HCEC 1CT (cell line): ENCODE measurements around the gene NEK10.
A peak's percentile ranks its signal among the peaks of the same experiment; 100 is the strongest.

Experiments used
- DNase-seq: peaks from one replicate; pipeline ENCODE4 v3.0.0-alpha.2; 2017

Gene NEK10

DNA sequence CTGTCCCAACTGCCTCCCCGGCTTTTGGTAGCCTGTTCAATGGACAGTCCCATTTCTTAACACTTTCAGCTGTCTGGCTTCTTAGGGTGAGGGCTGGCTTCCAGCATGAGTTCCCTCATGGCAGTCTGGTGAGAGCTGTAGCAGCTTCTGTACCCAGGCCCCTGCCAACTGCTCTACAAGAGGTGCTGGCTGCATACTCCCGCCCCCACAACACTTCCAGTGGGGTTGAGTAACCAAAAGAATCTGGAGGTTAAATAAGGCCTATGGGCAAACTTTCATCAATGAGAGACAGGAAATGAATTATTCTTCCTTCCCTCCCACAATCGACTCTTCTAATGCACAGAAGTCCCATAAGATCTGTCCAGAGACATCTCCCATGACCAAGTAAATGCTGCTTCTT lies 145.0 kb downstream of the NEK10 start:
- peak; percentile 13 for DNase-seq

GRCh38 chr3:27221264-27221932 lies 147.8 kb downstream of the NEK10 start:
- DNase-seq: no peak

- DNase-seq: no peak
Measured at GRCh38 chr3:27220166-27220565, 149.0 kb downstream of the NEK10 start.

DNA sequence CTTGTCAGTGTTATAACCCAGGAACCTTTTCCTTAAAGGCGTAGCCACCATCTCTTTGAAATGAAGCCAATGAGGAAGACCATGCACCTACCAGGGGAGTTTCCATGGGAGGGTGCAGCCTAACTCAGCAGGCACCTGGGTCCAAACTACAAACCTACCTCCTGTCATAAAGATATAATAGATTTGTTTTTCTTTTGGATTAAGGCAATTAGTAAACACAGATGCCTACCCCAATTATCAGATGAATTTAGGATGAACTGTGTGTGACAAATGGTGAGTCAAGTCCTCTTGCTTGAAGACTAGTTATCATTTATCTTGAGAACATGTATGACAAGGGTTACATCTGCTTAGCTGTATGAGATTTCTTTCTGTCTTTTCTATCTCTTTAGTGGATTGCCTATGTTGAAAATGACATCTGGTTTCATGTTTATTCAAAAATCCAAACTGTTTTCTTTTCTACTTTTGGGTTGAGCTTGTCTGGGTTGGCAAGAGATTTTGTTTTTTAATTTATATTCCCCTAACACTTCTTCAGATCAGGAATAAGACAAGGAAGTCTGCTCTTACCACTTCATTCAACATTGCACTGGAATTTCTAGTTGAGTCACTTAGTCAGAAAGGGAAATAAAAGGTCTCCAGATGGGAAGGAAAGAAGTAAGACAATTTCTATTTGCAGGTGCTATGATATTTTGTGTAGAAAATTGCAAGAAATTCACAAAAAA lies 149.9 kb downstream of the NEK10 start:
- DNase-seq: peak; percentile 35

DNA sequence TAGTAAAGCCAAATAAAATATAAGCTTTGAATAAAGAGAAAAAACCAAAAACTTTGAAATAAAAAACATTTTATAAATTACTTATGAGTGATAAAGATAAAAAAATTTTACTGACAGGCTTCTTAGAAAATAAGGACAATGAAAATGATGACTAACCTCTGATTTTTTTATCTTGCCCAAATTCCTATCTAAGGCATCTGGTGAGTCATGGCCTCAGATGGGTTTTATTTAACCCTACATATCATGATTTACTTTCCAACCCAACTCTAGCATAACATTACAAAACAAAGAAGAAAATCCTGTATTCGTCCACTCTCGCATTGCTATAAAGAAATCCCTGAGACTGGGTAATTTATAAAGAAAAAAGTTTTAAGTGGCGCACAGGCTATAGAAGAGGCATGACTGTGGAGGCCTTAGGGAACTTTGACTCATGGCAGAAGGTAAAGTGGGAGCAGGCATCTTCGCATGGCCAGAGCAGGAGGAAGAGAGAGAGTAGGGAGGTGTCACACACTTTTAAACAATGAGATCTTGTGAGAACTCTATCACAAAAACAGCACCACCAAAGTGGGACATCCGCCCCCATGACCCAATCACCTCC lies 152.1 kb downstream of the NEK10 start:
- DNase-seq: peak; percentile 65

DNA sequence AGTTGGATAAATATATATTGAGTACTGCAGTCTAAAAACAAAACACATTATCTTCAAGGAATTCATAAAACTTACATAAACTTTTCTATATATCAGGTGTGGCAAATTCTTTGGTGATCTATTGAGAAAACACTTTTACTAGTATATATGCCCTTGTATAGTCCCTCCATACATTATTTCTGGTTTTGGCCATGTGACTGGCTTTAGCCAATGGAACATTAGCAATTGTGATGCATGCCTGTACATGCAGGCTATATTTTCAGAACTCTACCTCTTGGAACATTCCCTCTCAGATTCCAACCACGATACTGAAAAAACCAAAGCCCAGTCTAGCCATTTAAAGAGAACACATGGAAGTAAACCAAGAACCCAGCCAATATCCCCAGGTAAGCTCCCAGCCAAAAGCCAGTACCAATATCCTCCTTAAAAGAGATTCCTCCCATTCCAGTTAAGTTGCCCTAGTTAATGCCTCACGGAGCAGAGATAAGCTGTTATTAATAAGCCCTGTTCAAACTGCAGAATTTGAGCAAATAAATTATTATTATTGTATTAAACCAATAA lies 152.8 kb downstream of the NEK10 start:
- no peak for DNase-seq

DNA sequence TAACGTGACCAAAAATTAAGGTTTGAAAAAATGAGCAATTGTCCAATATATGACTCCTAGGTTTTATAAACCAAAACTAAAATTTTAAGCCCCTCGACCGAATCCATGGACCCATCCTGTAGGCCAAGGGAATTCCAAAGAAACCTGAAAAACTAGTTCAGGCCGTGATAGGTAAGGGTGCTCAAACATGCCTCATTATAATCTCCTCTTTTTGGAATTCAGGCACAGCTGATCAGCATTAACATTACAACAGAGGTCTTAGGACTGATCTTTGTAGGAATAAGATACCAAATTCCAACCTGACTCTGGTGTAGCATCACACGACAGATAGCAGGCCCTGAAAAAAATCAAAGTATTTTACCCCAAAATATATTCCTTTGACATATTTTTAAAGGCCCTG lies 155.7 kb downstream of the NEK10 start:
- DNase-seq: no peak

DNA sequence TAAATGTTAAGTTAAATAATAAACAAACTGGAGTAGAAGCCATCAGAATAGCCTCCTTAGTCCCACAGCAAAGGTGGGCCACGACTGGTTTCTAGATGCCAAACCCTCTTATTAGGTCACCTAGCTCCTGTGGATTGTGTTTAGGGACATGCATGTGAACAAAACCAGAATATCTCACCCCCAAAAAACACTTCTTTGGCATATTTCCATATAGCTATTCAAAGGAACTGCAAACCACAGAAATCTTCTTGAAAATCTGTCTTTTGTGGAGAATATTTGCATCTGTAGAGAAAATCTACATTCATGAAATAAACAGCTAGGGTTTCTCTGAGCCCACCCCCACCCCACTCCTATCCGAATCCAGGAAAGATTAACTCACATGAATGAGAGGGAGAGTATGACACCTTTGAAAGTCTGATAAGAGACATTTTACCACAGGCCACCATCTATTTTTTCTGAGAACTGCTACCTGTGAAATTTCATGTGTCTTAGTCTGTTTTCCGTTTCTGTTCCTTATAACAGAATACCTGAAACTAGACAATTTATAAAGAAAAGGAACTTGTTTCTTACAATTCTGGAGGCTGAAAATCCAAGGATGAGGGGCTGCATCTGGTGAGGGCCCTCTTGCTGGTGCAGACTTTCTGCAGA lies 159.4 kb downstream of the NEK10 start:
- no peak for DNase-seq

GRCh38 chr3:27208961-27209616 lies 160.1 kb downstream of the NEK10 start:
- no peak for DNase-seq

- no peak for DNase-seq
Measured at GRCh38 chr3:27202959-27203358, 166.2 kb downstream of the NEK10 start.

DNA sequence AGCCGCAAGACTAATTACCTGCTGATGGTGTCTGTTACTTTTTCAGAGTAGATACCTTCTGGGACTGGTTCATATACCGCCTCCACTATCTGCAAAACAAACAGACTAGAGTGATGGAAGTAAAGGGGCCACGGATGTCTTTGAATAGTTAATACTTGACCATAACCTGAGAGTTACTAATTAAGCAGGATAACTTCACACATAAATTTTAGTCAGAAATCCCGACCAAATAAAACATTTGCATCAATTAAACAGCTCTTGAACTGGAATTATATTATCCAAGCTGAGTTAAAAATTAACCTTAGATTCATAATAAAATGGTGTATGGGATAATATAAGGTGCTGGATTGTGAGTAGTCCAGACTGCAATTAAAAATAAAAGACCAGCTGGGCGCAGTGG lies 167.7 kb downstream of the NEK10 start:
- no peak for DNase-seq

GRCh38 chr3:27200721-27201489 lies 168.3 kb downstream of the NEK10 start:
- no peak for DNase-seq

GRCh38 chr3:27194861-27195483 lies 174.2 kb downstream of the NEK10 start:
- peak; percentile 22 for DNase-seq

- DNase-seq: peak; percentile 36
Measured at GRCh38 chr3:27193056-27193455, 176.1 kb downstream of the NEK10 start.

GRCh38 chr3:27186013-27186412 lies 183.2 kb downstream of the NEK10 start:
- no peak for DNase-seq

DNA sequence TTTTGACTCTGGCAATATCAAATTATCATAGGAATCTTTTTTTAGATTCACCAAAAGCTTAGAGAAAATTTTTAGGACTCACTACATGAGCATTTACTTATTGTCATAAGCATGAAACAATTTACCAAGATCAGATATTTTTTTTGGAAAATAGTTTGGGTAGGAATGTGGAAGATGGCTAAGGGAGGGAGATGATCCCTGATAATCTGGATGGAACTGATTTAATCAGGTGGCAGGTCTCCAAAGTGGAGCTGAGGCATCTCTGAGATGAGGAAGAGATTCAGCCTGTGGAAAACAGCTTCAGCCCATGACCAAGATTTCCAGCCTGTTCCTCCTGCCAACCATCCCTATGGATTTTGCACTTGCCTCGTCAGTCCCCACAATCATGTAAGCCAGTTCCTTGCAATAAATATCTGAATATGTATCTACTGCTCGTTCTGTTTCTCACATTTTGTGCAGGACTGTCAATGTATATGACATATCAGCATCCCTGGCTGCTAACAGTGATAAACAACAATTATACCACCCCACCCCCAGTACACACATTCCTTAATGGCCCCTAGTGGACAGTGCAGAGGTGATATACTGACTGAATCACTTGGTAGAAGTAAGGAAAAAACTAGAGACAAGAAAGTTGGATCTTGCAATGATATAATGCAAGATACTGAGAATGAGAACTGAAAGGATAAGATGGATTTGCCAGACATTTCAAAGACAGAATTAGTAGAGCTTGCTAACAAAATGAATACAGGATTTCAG lies 183.8 kb downstream of the NEK10 start:
- no peak for DNase-seq

DNA sequence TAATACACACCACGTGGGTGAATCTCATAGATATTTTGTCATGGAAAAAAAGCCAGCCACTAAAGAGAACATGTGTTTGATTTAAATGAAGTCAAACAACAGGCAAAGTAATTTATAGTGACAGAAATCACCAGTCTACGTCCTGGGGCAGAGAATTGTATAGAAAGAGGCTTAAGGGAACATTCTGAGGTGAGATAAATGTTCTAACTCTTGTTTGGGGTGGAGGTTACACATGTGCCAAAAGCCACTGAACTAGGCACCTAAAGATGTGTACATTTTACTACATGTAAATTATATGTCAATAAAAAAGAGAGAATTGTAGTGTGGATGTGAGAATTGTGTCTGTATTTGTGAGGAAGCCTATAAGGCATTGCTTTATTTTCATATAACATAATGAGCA lies 184.9 kb downstream of the NEK10 start:
- DNase-seq: no peak

- DNase-seq: no peak
Measured at GRCh38 chr3:27176256-27176655, 192.9 kb downstream of the NEK10 start.

GRCh38 chr3:27174530-27174929 lies 194.7 kb downstream of the NEK10 start:
- no peak for DNase-seq

- no peak for DNase-seq
Measured at GRCh38 chr3:27171113-27171512, 198.1 kb downstream of the NEK10 start.

DNA sequence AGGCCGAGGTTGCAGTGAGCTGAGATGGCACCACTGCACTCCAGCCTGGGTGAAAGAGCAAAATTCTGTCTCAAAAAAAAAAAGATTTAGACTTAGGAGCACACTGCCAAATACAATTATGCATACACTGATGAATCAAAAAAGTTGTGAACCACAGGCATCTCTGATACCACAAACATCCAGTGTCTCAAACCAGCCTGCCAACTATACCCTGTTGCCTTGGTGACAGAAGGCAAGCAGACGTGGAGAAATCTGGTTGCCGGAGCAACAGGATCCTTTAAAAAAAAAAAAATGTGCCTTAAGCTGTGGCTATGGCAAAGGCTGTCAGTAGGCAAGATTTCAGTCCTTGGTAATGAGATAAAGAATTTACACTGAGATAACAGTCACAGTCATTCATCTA lies 202.3 kb downstream of the NEK10 start:
- DNase-seq: peak; percentile 93
